MM.1S (cell line): ENCODE measurements around the gene CBLB.

ENCODE experiments used
- EZH2 ChIP-seq: fragments of 300-600 bp; sonication (generic); optimal IDR thresholded peaks from 2 replicates; pipeline ENCODE3; 2017; ENCODE audit warnings: low read depth, mild to moderate bottlenecking, antibody characterized with exemption, low read length, mixed read lengths
- TF ChIP-seq, protein P1 (sequence below): fragments of 300-600 bp; sonication (generic); IDR thresholded peaks from 2 replicates; pipeline ENCODE4 v1.5.1; 2016; ENCODE audit warnings: antibody characterized with exemption, low read length, mixed read lengths

- no peak for TF ChIP-seq EZH2
- TF ChIP-seq, protein P1, sequence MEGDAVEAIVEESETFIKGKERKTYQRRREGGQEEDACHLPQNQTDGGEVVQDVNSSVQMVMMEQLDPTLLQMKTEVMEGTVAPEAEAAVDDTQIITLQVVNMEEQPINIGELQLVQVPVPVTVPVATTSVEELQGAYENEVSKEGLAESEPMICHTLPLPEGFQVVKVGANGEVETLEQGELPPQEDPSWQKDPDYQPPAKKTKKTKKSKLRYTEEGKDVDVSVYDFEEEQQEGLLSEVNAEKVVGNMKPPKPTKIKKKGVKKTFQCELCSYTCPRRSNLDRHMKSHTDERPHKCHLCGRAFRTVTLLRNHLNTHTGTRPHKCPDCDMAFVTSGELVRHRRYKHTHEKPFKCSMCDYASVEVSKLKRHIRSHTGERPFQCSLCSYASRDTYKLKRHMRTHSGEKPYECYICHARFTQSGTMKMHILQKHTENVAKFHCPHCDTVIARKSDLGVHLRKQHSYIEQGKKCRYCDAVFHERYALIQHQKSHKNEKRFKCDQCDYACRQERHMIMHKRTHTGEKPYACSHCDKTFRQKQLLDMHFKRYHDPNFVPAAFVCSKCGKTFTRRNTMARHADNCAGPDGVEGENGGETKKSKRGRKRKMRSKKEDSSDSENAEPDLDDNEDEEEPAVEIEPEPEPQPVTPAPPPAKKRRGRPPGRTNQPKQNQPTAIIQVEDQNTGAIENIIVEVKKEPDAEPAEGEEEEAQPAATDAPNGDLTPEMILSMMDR, result no peak
These were observed 98.4 kb downstream of the CBLB start for GRCh38 chr3:105770410-105770809.
